Measurements from ENCODE around the gene RAB3IP. TPM values are rescaled to one million over a fixed set of nuclear protein-coding genes. Genes with fewer than 3 reads are reported as not detected.

Gene RAB3IP
- total RNA-seq, 4 donors from 2014 or later, result 5.7 to 38.2 (median 12.7) TPM

- TF ChIP-seq POLR2AphosphoS5 (IDR thresholded peaks at IDR 0.05) (no peak), EP300 (IDR thresholded peaks at IDR 0.05) (no peak)
- Histone ChIP-seq H3K9me3 (no peaks in the 10 kb centered on the region), H3K4me1 (no peaks in the 10 kb centered on the region), H3K4me3 (no peak overlapping the region), H3K36me3 (no peaks in the 10 kb centered on the region), H3K27ac (no peak overlapping the region), H3K27me3 (no peaks in the 10 kb centered on the region)
- ATAC-seq, result no peak
- WGBS, 2 donors (ENCODE audit: low coverage in 1 of 2), result 61 to 77% methylated on average over 2 to 4 of the region's 4 CpGs
Measured at GRCh38 chr12:69837657-69838415, 99.2 kb downstream of the RAB3IP start.

GRCh38 chr12:69840727-69841126 lies 102.1 kb downstream of the RAB3IP start:
- ATAC-seq, result no peak
- no peaks in the 10 kb centered on the region for H3K36me3 ChIP-seq
- no peaks in the 10 kb centered on the region for H3K9me3 ChIP-seq
- WGBS, 2 donors (ENCODE audit: low coverage in 1 of 2), result 31 to 42% methylated on average over 3 of the region's 3 CpGs
- H3K27ac ChIP-seq, result no peak overlapping the region
- no peaks in the 10 kb centered on the region for H3K27me3 ChIP-seq
- no peak for TF ChIP-seq EP300 (IDR thresholded peaks at IDR 0.05)
- TF ChIP-seq POLR2A (IDR thresholded peaks at IDR 0.05), result no peak
- TF ChIP-seq POLR2AphosphoS5 (IDR thresholded peaks at IDR 0.05), result no peak
- TF ChIP-seq CTCF (IDR thresholded peaks at IDR 0.05), result no peak
- no peaks in the 10 kb centered on the region for H3K4me1 ChIP-seq
- no peak overlapping the region for H3K4me3 ChIP-seq

GRCh38 chr12:69843608-69844007 lies 104.9 kb downstream of the RAB3IP start:
- no peak overlapping the region for H3K4me3 ChIP-seq
- WGBS, 2 donors (ENCODE audit: low coverage in 1 of 2), result 10 to 36% methylated on average over 1 to 2 of the region's 2 CpGs

GRCh38 chr12:69844416-69844815 lies 105.8 kb downstream of the RAB3IP start:
- Histone ChIP-seq H3K4me1 (no peaks in the 10 kb centered on the region), H3K36me3 (no peaks in the 10 kb centered on the region), H3K27me3 (no peaks in the 10 kb centered on the region), H3K27ac (no peak overlapping the region), H3K4me3 (no peak overlapping the region), H3K9me3 (no peaks in the 10 kb centered on the region)
- 74% methylated on average over 6 of the region's 7 CpGs; no CpG with 5 or more reads in 1 of the 2 donors for WGBS, 2 donors (ENCODE audit: low coverage in 1 of 2)
- no peak for ATAC-seq
- no peak for TF ChIP-seq EP300 (IDR thresholded peaks at IDR 0.05)
- no peak for TF ChIP-seq POLR2A (IDR thresholded peaks at IDR 0.05)
- no peak for TF ChIP-seq POLR2AphosphoS5 (IDR thresholded peaks at IDR 0.05)
- no peak for TF ChIP-seq CTCF (IDR thresholded peaks at IDR 0.05)

More at GRCh38 chr12:69843608-69844007, 104.9 kb downstream of the RAB3IP start:
- Histone ChIP-seq H3K27ac (no peak overlapping the region), H3K9me3 (no peaks in the 10 kb centered on the region), H3K4me1 (no peaks in the 10 kb centered on the region), H3K36me3 (no peaks in the 10 kb centered on the region), H3K27me3 (no peaks in the 10 kb centered on the region)
- ATAC-seq, result no peak
- TF ChIP-seq CTCF (IDR thresholded peaks at IDR 0.05) (no peak), EP300 (IDR thresholded peaks at IDR 0.05) (no peak), POLR2AphosphoS5 (IDR thresholded peaks at IDR 0.05) (no peak), POLR2A (IDR thresholded peaks at IDR 0.05) (no peak)

- H3K4me1 ChIP-seq, result no peaks in the 10 kb centered on the region
- 83 to 88% methylated on average over 1 to 4 of the region's 4 CpGs for WGBS, 2 donors (ENCODE audit: low coverage in 1 of 2)
- ATAC-seq, result no peak
- H3K27ac ChIP-seq, result no peak overlapping the region
- TF ChIP-seq CTCF (IDR thresholded peaks at IDR 0.05) (no peak), POLR2AphosphoS5 (IDR thresholded peaks at IDR 0.05) (no peak), EP300 (IDR thresholded peaks at IDR 0.05) (no peak), POLR2A (IDR thresholded peaks at IDR 0.05) (no peak)
- H3K9me3 ChIP-seq, result no peaks in the 10 kb centered on the region
- no peaks in the 10 kb centered on the region for H3K36me3 ChIP-seq
- no peak overlapping the region for H3K4me3 ChIP-seq
- no peaks in the 10 kb centered on the region for H3K27me3 ChIP-seq
Measured at GRCh38 chr12:69844836-69845235, 106.2 kb downstream of the RAB3IP start.
